Osteoblast (primary cell): ENCODE measurements around the gene RAB3A. TPM values are rescaled to one million over a fixed set of nuclear protein-coding genes. Genes with fewer than 3 reads are reported as not detected.

Source experiments
- DNase-seq: peaks from one replicate; pipeline ENCODE4 v3.0.0; 2011; ENCODE audit warnings: low spot score, mixed read lengths; ENCODE audit not compliant: insufficient read length; ENCODE audit errors: missing footprints
- H2AFZ ChIP-seq: 2 replicates; pipeline ENCODE4 v1.6.0; 2011; ENCODE audit warnings: mild to moderate bottlenecking, low read length
- H3K27ac ChIP-seq: 2 replicates; pipeline ENCODE4 v1.5.1; 2011; ENCODE audit warnings: mild to moderate bottlenecking, low read depth, low read length, moderate library complexity
- H3K27me3 ChIP-seq: 2 replicates; pipeline ENCODE4 v1.6.0; 2012; ENCODE audit warnings: mild to moderate bottlenecking, control low read depth, inconsistent platforms, low read length, moderate library complexity; ENCODE audit not compliant: insufficient read depth
- H3K36me3 ChIP-seq: 2 replicates; pipeline ENCODE4 v1.5.1; 2011; ENCODE audit warnings: mild to moderate bottlenecking, low read length, control low read depth, moderate library complexity; ENCODE audit not compliant: insufficient read depth
- H3K4me1 ChIP-seq: 2 replicates; pipeline ENCODE4 v1.5.1; 2011; ENCODE audit warnings: mild to moderate bottlenecking, low read length, control low read depth, moderate library complexity; ENCODE audit not compliant: insufficient read depth
- H3K4me2 ChIP-seq: 2 replicates; pipeline ENCODE4 v1.6.0; 2011; ENCODE audit warnings: mild to moderate bottlenecking, low read length; ENCODE audit not compliant: insufficient read depth
- H3K4me3 ChIP-seq: fragments of 200-600 bp; sonication (generic); 3 replicates; pipeline ENCODE4 v1.5.1; 2012; ENCODE audit warnings: mild to moderate bottlenecking, low read length, inconsistent platforms; ENCODE audit not compliant: insufficient read depth
- H3K79me2 ChIP-seq: 2 replicates; pipeline ENCODE4 v1.6.0; 2012; ENCODE audit warnings: mild to moderate bottlenecking, low read length, control low read depth, inconsistent platforms; ENCODE audit not compliant: insufficient read depth
- H3K9me3 ChIP-seq: 2 replicates; pipeline ENCODE4 v1.5.1; 2011; ENCODE audit warnings: low read depth, low read length, control low read depth
- H4K20me1 ChIP-seq: 2 replicates; pipeline ENCODE4 v1.6.0; 2012; ENCODE audit warnings: mild to moderate bottlenecking, low read length, control low read depth; ENCODE audit not compliant: insufficient read depth
- CTCF ChIP-seq: IDR thresholded peaks from 2 replicates; pipeline ENCODE4 v1.5.1; 2011; ENCODE audit warnings: mild to moderate bottlenecking, low read depth, low read length, moderate library complexity; ENCODE audit errors: extremely low read depth
- total RNA-seq: library from RNA; depleted of rRNA; stranded (reverse); fragments of >200 nt; gene quantifications from 2 replicates; pipeline ENCODE4 v1.2.3, GENCODE V29; 2012

RAB3A gene
- total RNA-seq, 1 donor = 0.72 TPM

GRCh38 chr19:18225702-18226468, 22.0 kb upstream of the RAB3A start, which contains the start of gene PDE4C:
TSS of gene PDE4C (minus strand) at chr19:18226438. CDS start at chr19:18226415, 23 bp downstream.
- Histone ChIP-seq H3K27me3 (peaks cover 24% of the 10 kb centered on the region), H3K36me3 (no peaks in the 10 kb centered on the region), H3K27ac (no peak within 1 kb of the TSS), H3K4me2 (peak within 1 kb of the TSS; percentile 86), H3K9me3 (no peaks in the 10 kb centered on the region), H3K4me1 (peaks cover 12% of the 10 kb centered on the region), H3K79me2 (no peaks in the 10 kb centered on the region), H2AFZ (peak within 1 kb of the TSS; percentile 15), H3K4me3 (no peak within 1 kb of the TSS), H4K20me1 (no peaks in the 10 kb centered on the region)
- no peak for TF ChIP-seq CTCF
- peak; percentile 87 for DNase-seq

- peaks cover 12% of the 10 kb centered on the region for H3K4me1 ChIP-seq
- no peaks in the 10 kb centered on the region for H3K9me3 ChIP-seq
- peak; percentile 60 for DNase-seq
- peak overlapping the region; percentile 86 for H3K4me2 ChIP-seq
- no peaks in the 10 kb centered on the region for H3K79me2 ChIP-seq
- H3K27me3 ChIP-seq = peaks cover 24% of the 10 kb centered on the region
- H3K4me3 ChIP-seq = no peak overlapping the region
- H2AFZ ChIP-seq = no peak overlapping the region
- H3K36me3 ChIP-seq = no peaks in the 10 kb centered on the region
- no peak for TF ChIP-seq CTCF
- H4K20me1 ChIP-seq = no peaks in the 10 kb centered on the region
- H3K27ac ChIP-seq = no peak overlapping the region
Observed at GRCh38 chr19:18225355-18225701, 21.5 kb upstream of the RAB3A start.

GRCh38 chr19:18224525-18225354, 20.9 kb upstream of the RAB3A start:
- H3K4me3 ChIP-seq = peak overlapping the region; percentile 67
- no peaks in the 10 kb centered on the region for H3K36me3 ChIP-seq
- H3K79me2 ChIP-seq = no peaks in the 10 kb centered on the region
- H3K27ac ChIP-seq = no peak overlapping the region
- DNase-seq = peak; percentile 100
- H3K27me3 ChIP-seq = peaks cover 21% of the 10 kb centered on the region
- TF ChIP-seq CTCF = no peak
- no peaks in the 10 kb centered on the region for H4K20me1 ChIP-seq
- peaks cover 12% of the 10 kb centered on the region for H3K4me1 ChIP-seq
- no peaks in the 10 kb centered on the region for H3K9me3 ChIP-seq
- peak overlapping the region; percentile 90 for H2AFZ ChIP-seq
- H3K4me2 ChIP-seq = peak overlapping the region; percentile 86
